Measurements from ENCODE around the gene AP3D1. TPM values are rescaled to one million over a fixed set of nuclear protein-coding genes. Genes with fewer than 3 reads are reported as not detected.
A peak's percentile ranks its signal among the peaks of the same experiment; 100 is the strongest.

AP3D1 gene
- total and polyA plus RNA-seq, 9 of the 15 experiments (the other 6 are each of a cell fraction or from before 2014, with no cell fraction given) = 1.2 to 86.1 (median 35.9) TPM

GRCh38 chr19:2171349-2172145, 20.2 kb upstream of the AP3D1 start (continued):
- TF ChIP-seq UBTF (IDR thresholded peaks at IDR 0.05; ENCODE audit: borderline replicate concordance in 1 of 2, low read depth in 2 of 2, low read length in 2 of 2) = no peak
- no peak for TF ChIP-seq TEAD2 (tag; IDR thresholded peaks at IDR 0.05)
- TF ChIP-seq ZBTB43 (CRISPR knock-in tag; IDR thresholded peaks at IDR 0.05) = no peak
- no peak for TF ChIP-seq NR2C1 (IDR thresholded peaks at IDR 0.05)
- TF ChIP-seq NR2C1 (tag; IDR thresholded peaks at IDR 0.05) = 0 out of 2 replicates have a peak, but pooled peaks have one; percentile 42
- TF ChIP-seq ILK (tag; IDR thresholded peaks at IDR 0.05; ENCODE audit: borderline replicate concordance, low read depth) = no peak
- TF ChIP-seq ARID4B (CRISPR knock-in tag; IDR thresholded peaks at IDR 0.05) = no peak
- TF ChIP-seq RBFOX2 (IDR thresholded peaks at IDR 0.05; ENCODE audit: low read depth, low read length) = peak; percentile 45
- no peak for TF ChIP-seq ZNF444 (CRISPR knock-in tag; IDR thresholded peaks at IDR 0.05)
- no peak for TF ChIP-seq SREBF2 (CRISPR knock-in tag; IDR thresholded peaks at IDR 0.05)
- 0 out of 2 replicates have a peak, but pooled peaks have one; percentile 39 for TF ChIP-seq KHSRP (IDR thresholded peaks at IDR 0.05)
- TF ChIP-seq ZNF583 (CRISPR knock-in tag; IDR thresholded peaks at IDR 0.05) = no peak
- peak; percentile 72 for TF ChIP-seq CREM (IDR thresholded peaks at IDR 0.05; ENCODE audit: low read depth)
- 0 out of 2 replicates have a peak, but pooled peaks have one; percentile 17 for TF ChIP-seq EGR1 (conservative IDR thresholded peaks at IDR 0.05)
- peak; percentile 75 to 97 for TF ChIP-seq RCOR1 (IDR thresholded peaks at IDR 0.05; ENCODE audit: borderline replicate concordance in 1 of 2, low read depth in 2 of 2, low read length in 2 of 2)
- TF ChIP-seq THRAP3 (IDR thresholded peaks at IDR 0.05; ENCODE audit: borderline replicate concordance) = no peak
- TF ChIP-seq BDP1 (IDR thresholded peaks at IDR 0.05; ENCODE audit: insufficient read depth, insufficient read length) = no peak
- no peak for TF ChIP-seq CBX5 (IDR thresholded peaks at IDR 0.05; ENCODE audit: borderline replicate concordance, low read depth)
- TF ChIP-seq U2AF2 (optimal IDR thresholded peaks at IDR 0.05; ENCODE audit: low read depth, low read length) = no peak
- TF ChIP-seq BCOR (IDR thresholded peaks at IDR 0.05) = peak; percentile 61
- 0 out of 2 replicates have a peak, but pooled peaks have one; percentile 12 for TF ChIP-seq ZNF263 (CRISPR knock-in tag; IDR thresholded peaks at IDR 0.05; ENCODE audit: borderline replicate concordance)
